SK-N-DZ (cell line): ENCODE data around the gene ZNF488. TPM values are rescaled to one million over a fixed set of nuclear protein-coding genes. Genes with fewer than 3 reads are reported as not detected.
"Not testable (repeated sequence)": the region's sequence is repeated elsewhere in the genome, so short reads cannot be mapped to it uniquely, and the experiment has no call there.

Experiments used
- DNase-seq: peaks from one replicate; pipeline ENCODE4 v3.0.0-alpha.2; 2015; ENCODE audit warnings: low spot score
- polyA plus RNA-seq, 2 experiments: library from polyadenylated mRNA; depleted of rRNA; stranded (reverse); fragments of >200 nt; gene quantifications; 2 replicates each; pipeline ENCODE4 v1.2.3, GENCODE V29; 2014

The ZNF488 gene
- 0.12 and 0.32 TPM in 2 replicates for polyA plus RNA-seq (2014; cell fraction: cytosol; rRNA removed)
- polyA plus RNA-seq (2014; cell fraction: nucleus; rRNA removed) = 0.08 and 0.30 TPM in 2 replicates

- peak; percentile 75 for DNase-seq
Measured at GRCh38 chr10:47384148-47384921, at the start of gene ZNF488. ZNF488 (minus strand) TSS chr10:47384293; CDS start chr10:47368829, 15,464 bp downstream.

GRCh38 chr10:47425813-47426419 lies 41.8 kb upstream of the ZNF488 start:
- DNase-seq = no peak

- DNase-seq = no peak
Measured at GRCh38 chr10:47424231-47424630, 40.1 kb upstream of the ZNF488 start.

- DNase-seq = no peak
Measured at GRCh38 chr10:47423476-47423875, 39.4 kb upstream of the ZNF488 start.

GRCh38 chr10:47421057-47421952 lies 37.2 kb upstream of the ZNF488 start:
- DNase-seq = no peak

- no peak for DNase-seq
Measured at GRCh38 chr10:47420305-47421056, 36.4 kb upstream of the ZNF488 start.

GRCh38 chr10:47419421-47419820 lies 35.3 kb upstream of the ZNF488 start:
- DNase-seq = no peak

- DNase-seq = no peak
Measured at GRCh38 chr10:47418966-47419365, 34.9 kb upstream of the ZNF488 start.

- no peak for DNase-seq
Measured at GRCh38 chr10:47418321-47418720, 34.2 kb upstream of the ZNF488 start.

- DNase-seq = not testable (repeated sequence)
Measured at GRCh38 chr10:47416305-47417218, 32.5 kb upstream of the ZNF488 start.

- DNase-seq = no peak
Measured at GRCh38 chr10:47415520-47416304, 31.6 kb upstream of the ZNF488 start.

- no peak for DNase-seq
Measured at GRCh38 chr10:47414752-47415519, 30.8 kb upstream of the ZNF488 start.

- no peak for DNase-seq
Measured at GRCh38 chr10:47414227-47414592, 30.1 kb upstream of the ZNF488 start.

GRCh38 chr10:47413531-47414226 lies 29.6 kb upstream of the ZNF488 start:
- DNase-seq = no peak

- DNase-seq = no peak
Measured at GRCh38 chr10:47412869-47413268, 28.8 kb upstream of the ZNF488 start.

- no peak for DNase-seq
Measured at GRCh38 chr10:47412177-47412730, 28.2 kb upstream of the ZNF488 start.

GRCh38 chr10:47410862-47411261 lies 26.8 kb upstream of the ZNF488 start:
- no peak for DNase-seq

- no peak for DNase-seq
Measured at GRCh38 chr10:47410271-47410670, 26.2 kb upstream of the ZNF488 start.
